Fibroblast of gingiva (primary cell): ENCODE measurements around the gene GJD4.

Experiments
- DNase-seq: peaks from one replicate; pipeline ENCODE4 v3.0.0-alpha.2; 2011; ENCODE audit warnings: low read depth

The GJD4 gene

GRCh38 chr10:35626971-35627507 is 21.9 kb downstream of the GJD4 start:
- DNase-seq: no peak

GRCh38 chr10:35631404-35631803 is 26.3 kb downstream of the GJD4 start:
- no peak for DNase-seq

GRCh38 chr10:35632027-35632426 is 26.9 kb downstream of the GJD4 start:
- no peak for DNase-seq

- DNase-seq: no peak
Observed at GRCh38 chr10:35633006-35633980, 28.2 kb downstream of the GJD4 start.

- DNase-seq: peak; percentile 41
Observed at GRCh38 chr10:35635576-35635975, 30.4 kb downstream of the GJD4 start.

GRCh38 chr10:35636956-35637355 is 31.8 kb downstream of the GJD4 start:
- no peak for DNase-seq

- no peak for DNase-seq
Observed at GRCh38 chr10:35637462-35637861, 32.3 kb downstream of the GJD4 start.

GRCh38 chr10:35638101-35638500 is 33.0 kb downstream of the GJD4 start:
- no peak for DNase-seq

GRCh38 chr10:35639021-35639727 is 34.0 kb downstream of the GJD4 start:
- no peak for DNase-seq

GRCh38 chr10:35639728-35640401 is 34.7 kb downstream of the GJD4 start:
- peak; percentile 20 for DNase-seq

- peak; percentile 66 for DNase-seq
Observed at GRCh38 chr10:35640474-35640873, 35.3 kb downstream of the GJD4 start.

GRCh38 chr10:35640951-35641675 is 36.0 kb downstream of the GJD4 start:
- DNase-seq: peak; percentile 84

GRCh38 chr10:35641676-35642034 is 36.5 kb downstream of the GJD4 start:
- DNase-seq: peak; percentile 48

- DNase-seq: peak; percentile 90
Observed at GRCh38 chr10:35642035-35642792, 37.1 kb downstream of the GJD4 start, which contains the start of gene FZD8. FZD8 (minus strand) TSS chr10:35642296; CDS start chr10:35641429, 867 bp downstream.

GRCh38 chr10:35642793-35643114 is 37.6 kb downstream of the GJD4 start:
- DNase-seq: no peak

- DNase-seq: peak; percentile 35
Observed at GRCh38 chr10:35643151-35644049, 38.3 kb downstream of the GJD4 start.

- DNase-seq: no peak
Observed at GRCh38 chr10:35644050-35644950, 39.2 kb downstream of the GJD4 start.

GRCh38 chr10:35650894-35651293 is 45.8 kb downstream of the GJD4 start:
- no peak for DNase-seq

- no peak for DNase-seq
Observed at GRCh38 chr10:35652824-35653223, 47.7 kb downstream of the GJD4 start.
